NCI-H2196 (cell line): ENCODE data around the gene VAV2.

Experiments used
- DNase-seq: peaks from one replicate; lab custom pipeline; 2025; ENCODE audit not compliant: unreplicated experiment; lab: John Stamatoyannopoulos, UW

The VAV2 gene

GRCh38 chr9:133991964-133992779 is at the start of gene VAV2:
Gene VAV2 (minus strand): TSS chr9:133992324. CDS start chr9:133992278, 46 bp downstream.
- DNase-seq = peak; percentile 37

- no peak for DNase-seq
Measured at GRCh38 chr9:134041649-134041962, 49.5 kb upstream of the VAV2 start.

GRCh38 chr9:134040781-134041648 is 48.9 kb upstream of the VAV2 start:
- DNase-seq = no peak

GRCh38 chr9:134040176-134040565 is 48.0 kb upstream of the VAV2 start:
- DNase-seq = no peak

- no peak for DNase-seq
Measured at GRCh38 chr9:134039386-134040175, 47.5 kb upstream of the VAV2 start.

GRCh38 chr9:134037641-134038040 is 45.5 kb upstream of the VAV2 start:
- DNase-seq = no peak

GRCh38 chr9:134036130-134036529 is 44.0 kb upstream of the VAV2 start:
- DNase-seq = no peak

- DNase-seq = no peak
Measured at GRCh38 chr9:134035041-134036039, 43.2 kb upstream of the VAV2 start.

GRCh38 chr9:134034215-134035040 is 42.3 kb upstream of the VAV2 start:
- DNase-seq = no peak

- no peak for DNase-seq
Measured at GRCh38 chr9:134033516-134034214, 41.5 kb upstream of the VAV2 start.

GRCh38 chr9:134032456-134033222 is 40.5 kb upstream of the VAV2 start:
- DNase-seq = no peak

GRCh38 chr9:134031783-134032182 is 39.7 kb upstream of the VAV2 start:
- DNase-seq = no peak

- DNase-seq = no peak
Measured at GRCh38 chr9:134030821-134031470, 38.8 kb upstream of the VAV2 start.

- no peak for DNase-seq
Measured at GRCh38 chr9:134029248-134030226, 37.4 kb upstream of the VAV2 start.

GRCh38 chr9:134028575-134029247 is 36.6 kb upstream of the VAV2 start:
- no peak for DNase-seq

- DNase-seq = no peak
Measured at GRCh38 chr9:134028076-134028475, 36.0 kb upstream of the VAV2 start.
